HepG2 (cell line): ENCODE measurements around the gene NOB1. TPM values are rescaled to one million over a fixed set of nuclear protein-coding genes. Genes with fewer than 3 reads are reported as not detected.

Source experiments
- AFF4 ChIP-seq: sonication (generic); formaldehyde crosslinking; IDR thresholded peaks from 2 replicates; pipeline ENCODE4 v1.4.0; 2020; ENCODE audit warnings: missing genetic modification reagents
- AGO1 ChIP-seq: fragments of 200-400 bp; formaldehyde crosslinking; IDR thresholded peaks from 2 replicates; pipeline ENCODE4 v1.6.1; 2017; ENCODE audit warnings: mild to moderate bottlenecking, low read depth, low read length, moderate library complexity; ENCODE audit not compliant: poor library complexity, severe bottlenecking
- AKAP8 ChIP-seq: sonication (generic); formaldehyde crosslinking; IDR thresholded peaks from 2 replicates; pipeline ENCODE4 v1.5.1; 2020; ENCODE audit warnings: mild to moderate bottlenecking, missing genetic modification reagents
- ARNT2 ChIP-seq: sonication (generic); formaldehyde crosslinking; IDR thresholded peaks from 2 replicates; pipeline ENCODE4 v1.8.0; 2022; ENCODE audit warnings: mild to moderate bottlenecking, low read depth, missing genetic modification reagents, moderate library complexity
- FOXO1 ChIP-seq: sonication (generic); formaldehyde crosslinking; IDR thresholded peaks from 2 replicates; pipeline ENCODE4 v1.4.0; 2020; ENCODE audit warnings: missing genetic modification reagents
- GLI4 ChIP-seq: sonication (generic); formaldehyde crosslinking; IDR thresholded peaks from 2 replicates; pipeline ENCODE4 v1.5.1; 2020; ENCODE audit warnings: missing genetic modification reagents, mild to moderate bottlenecking, moderate library complexity, borderline replicate concordance
- GTF3A ChIP-seq: sonication (generic); formaldehyde crosslinking; conservative IDR thresholded peaks from 2 replicates; pipeline ENCODE4 v1.4.0; 2020; ENCODE audit warnings: mild to moderate bottlenecking, missing genetic modification reagents
- HNRNPK ChIP-seq: fragments of 200-400 bp; formaldehyde crosslinking; IDR thresholded peaks from 2 replicates; pipeline ENCODE4 v1.6.1; 2018; ENCODE audit warnings: low read length, low read depth, moderate library complexity, mild to moderate bottlenecking; ENCODE audit not compliant: poor library complexity, severe bottlenecking
- ISL2 ChIP-seq: sonication (generic); formaldehyde crosslinking; IDR thresholded peaks from 2 replicates; pipeline ENCODE4 v1.5.0; 2020; ENCODE audit warnings: missing genetic modification reagents
- KAT7 ChIP-seq: IDR thresholded peaks from 2 replicates; pipeline ENCODE4 v1.6.1; 2018; ENCODE audit warnings: borderline replicate concordance, missing compliant biosample characterization
- KAT8 ChIP-seq: IDR thresholded peaks from 2 replicates; pipeline ENCODE4 v1.6.1; 2016; ENCODE audit warnings: missing genetic modification reagents, missing compliant biosample characterization
- KDM5B ChIP-seq: sonication (generic); formaldehyde crosslinking; IDR thresholded peaks from 2 replicates; pipeline ENCODE4 v1.4.0; 2020; ENCODE audit warnings: missing genetic modification reagents, mild to moderate bottlenecking, borderline replicate concordance
- MATR3 ChIP-seq: sonication (generic); formaldehyde crosslinking; IDR thresholded peaks from 2 replicates; pipeline ENCODE4 v1.4.0; 2020; ENCODE audit warnings: missing genetic modification reagents
- MBD4 ChIP-seq: IDR thresholded peaks from 2 replicates; pipeline ENCODE4 v1.6.1; 2012; ENCODE audit warnings: low read length, inconsistent platforms, borderline replicate concordance
- MED1 ChIP-seq: sonication (generic); formaldehyde crosslinking; IDR thresholded peaks from 2 replicates; pipeline ENCODE4 v1.4.0; 2020; ENCODE audit warnings: missing genetic modification reagents
- MIER2 ChIP-seq: IDR thresholded peaks from 2 replicates; pipeline ENCODE4 v1.6.1; 2016; ENCODE audit warnings: missing biosample characterization, missing genetic modification reagents
- ONECUT2 ChIP-seq: sonication (generic); formaldehyde crosslinking; IDR thresholded peaks from 2 replicates; pipeline ENCODE4 v1.4.0; 2020; ENCODE audit warnings: missing genetic modification reagents
- PITX1 ChIP-seq: sonication (generic); formaldehyde crosslinking; IDR thresholded peaks from 2 replicates; pipeline ENCODE4 v1.5.1; 2020; ENCODE audit warnings: mild to moderate bottlenecking, missing genetic modification reagents
- POLR2AphosphoS2 ChIP-seq: IDR thresholded peaks from 2 replicates; pipeline ENCODE4 v1.6.1; 2011; ENCODE audit warnings: low read depth, low read length, improper control_type of control experiment
- RNF2 ChIP-seq: fragments of 450-650 bp; conservative IDR thresholded peaks from 2 replicates; pipeline ENCODE4 v1.6.1; 2016; ENCODE audit warnings: low read depth
- RXRA ChIP-seq: sonication (generic); formaldehyde crosslinking; IDR thresholded peaks from 2 replicates; pipeline ENCODE4 v1.5.1; 2020; ENCODE audit warnings: missing genetic modification reagents
- SOX13 ChIP-seq, 3 experiments: fragments of 450-650 bp in 1 of 3; sonication (generic) in 1 of 3; formaldehyde crosslinking in 1 of 3; IDR thresholded peaks in 2 of 3; conservative IDR thresholded peaks in 1 of 3; 2 replicates each; pipeline versions ENCODE4 v1.5.0 to v1.6.1; 2016 to 2020; ENCODE audit warnings: antibody characterized with exemption in 1 of 3, mild to moderate bottlenecking in 1 of 3, missing compliant biosample characterization in 1 of 3, missing genetic modification reagents in 1 of 3, moderate library complexity in 1 of 3
- YY1 ChIP-seq: IDR thresholded peaks from 2 replicates; pipeline ENCODE4 v1.6.1; 2011; ENCODE audit warnings: low read length, low read depth, moderate library complexity, mild to moderate bottlenecking; ENCODE audit not compliant: insufficient read depth, insufficient replicate concordance
- ZBTB20 ChIP-seq: sonication (generic); formaldehyde crosslinking; IDR thresholded peaks from 2 replicates; pipeline ENCODE4 v1.8.1; 2023; ENCODE audit warnings: missing genetic modification reagents, low read depth, mild to moderate bottlenecking, borderline replicate concordance
- ZBTB42 ChIP-seq: sonication (generic); formaldehyde crosslinking; IDR thresholded peaks from 2 replicates; pipeline ENCODE4 v1.5.0; 2020; ENCODE audit warnings: mild to moderate bottlenecking, missing genetic modification reagents
- ZKSCAN5 ChIP-seq: sonication (generic); formaldehyde crosslinking; IDR thresholded peaks from 2 replicates; pipeline ENCODE4 v1.5.1; 2020; ENCODE audit warnings: mild to moderate bottlenecking, missing genetic modification reagents
- ZNF20 ChIP-seq: sonication (generic); formaldehyde crosslinking; IDR thresholded peaks from 2 replicates; pipeline ENCODE4 v1.4.0; 2020; ENCODE audit warnings: mild to moderate bottlenecking, moderate library complexity, missing genetic modification reagents
- ZNF512 ChIP-seq: sonication (generic); formaldehyde crosslinking; IDR thresholded peaks from 2 replicates; pipeline ENCODE4 v1.4.0; 2020; ENCODE audit warnings: mild to moderate bottlenecking, missing genetic modification reagents
- ZNF781 ChIP-seq: sonication (generic); formaldehyde crosslinking; IDR thresholded peaks from 2 replicates; pipeline ENCODE4 v1.5.1; 2020; ENCODE audit warnings: borderline replicate concordance, mild to moderate bottlenecking, missing genetic modification reagents; ENCODE audit errors: not compliant biosample characterization
- polyA plus RNA-seq, 8 experiments: library from polyadenylated mRNA; depleted of rRNA in 3 of 8; stranded (reverse) in 7 of 8; unstranded in 1 of 8; fragments of >200 nt; fragmentation: Illumina TruSeq in 4 of 8; extraction: Trizol in 4 of 8; gene quantifications; 2 replicates each; pipeline versions ENCODE4 v1.2.1 to v1.2.3, GENCODE V29; 2011 to 2016; ENCODE audit warnings: low read depth in 4 of 8, missing spikeins in 1 of 8, mixed read lengths in 1 of 8; ENCODE audit not compliant: insufficient read depth in 1 of 8
- total RNA-seq, 5 experiments: library from RNA; depleted of rRNA; stranded (reverse); fragments of >200 nt; fragmentation: Illumina TruSeq; extraction: Trizol; gene quantifications; 2 replicates each; pipeline ENCODE4 v1.2.3, GENCODE V29; 2016; ENCODE audit warnings: low read depth in 1 of 5

NOB1 gene
- total and polyA plus RNA-seq, 2 of the 13 experiments (the other 11 are each of a cell fraction or from before 2014, with no cell fraction given), result 47.1 to 162 TPM

- TF ChIP-seq SOX13 (IDR thresholded peaks at IDR 0.05) (no peak), SOX13 (CRISPR knock-in tag; conservative IDR thresholded peaks at IDR 0.05 in 1 of 2, IDR thresholded peaks at IDR 0.05 in 1 of 2) (peak in 1 of 2 experiments; percentile 73; a peak in 2 of 4 replicates), GTF3A (CRISPR knock-in tag) (no peak), AGO1 (no peak), POLR2AphosphoS2 (no peak), ZNF20 (CRISPR knock-in tag) (no peak), KAT8 (CRISPR knock-in tag) (no peak), MED1 (CRISPR knock-in tag) (0 out of 2 replicates have a peak, but pooled peaks have one; percentile 18), AKAP8 (CRISPR knock-in tag) (no peak), ZNF512 (no peak), YY1 (no peak), KAT7 (CRISPR knock-in tag) (no peak), FOXO1 (peak; percentile 17; the same call in 1 of the 2 replicates), MBD4 (no peak), GLI4 (no peak), ZNF781 (CRISPR knock-in tag) (no peak), HNRNPK (no peak), RNF2 (no peak), AFF4 (CRISPR knock-in tag) (no peak), MATR3 (CRISPR knock-in tag) (no peak), ONECUT2 (CRISPR knock-in tag) (no peak), ZBTB20 (CRISPR knock-in tag) (no peak), MIER2 (CRISPR knock-in tag) (no peak), ISL2 (CRISPR knock-in tag) (no peak), ZBTB42 (CRISPR knock-in tag) (no peak), RXRA (CRISPR knock-in tag) (no peak), ARNT2 (CRISPR knock-in tag) (no peak), ZKSCAN5 (CRISPR knock-in tag) (no peak), PITX1 (CRISPR knock-in tag) (no peak), KDM5B (no peak)
Measured at GRCh38 chr16:69771651-69771967, 16.9 kb upstream of the NOB1 start (continued).
